K562 (cell line): Measurements from ENCODE around the gene ATP1A3. TPM values are rescaled to one million over a fixed set of nuclear protein-coding genes. Genes with fewer than 3 reads are reported as not detected.

Experiments
- C11orf30 ChIP-seq: fragments of 450-650 bp; IDR thresholded peaks from 2 replicates; pipeline ENCODE4 v1.6.1; 2016; ENCODE audit warnings: low read depth, mild to moderate bottlenecking
- CHD1 ChIP-seq: fragments of 200-600 bp; sonication (generic); IDR thresholded peaks from one replicate; pipeline ENCODE4 v1.6.1; 2012; ENCODE audit warnings: mild to moderate bottlenecking, moderate library complexity, low read length, inconsistent platforms
- CTBP1 ChIP-seq: fragments of 450-650 bp; IDR thresholded peaks from 2 replicates; pipeline ENCODE4 v1.6.1; 2016; ENCODE audit warnings: borderline replicate concordance
- CXXC5 ChIP-seq: fragments of 250-450 bp; sonication (Bioruptor Pico); IDR thresholded peaks from 2 replicates; pipeline ENCODE4 v1.8.0; 2022; ENCODE audit warnings: inconsistent platforms, mild to moderate bottlenecking, moderate library complexity
- EGR1 ChIP-seq: fragments of 450-650 bp; conservative IDR thresholded peaks from 2 replicates; pipeline ENCODE4 v1.6.1; 2017; ENCODE audit warnings: mild to moderate bottlenecking
- EP300 ChIP-seq: IDR thresholded peaks from 2 replicates; pipeline ENCODE4 v1.6.1; 2012; ENCODE audit warnings: low read length, improper control_type of control experiment
- FUS ChIP-seq: fragments of 200-400 bp; formaldehyde crosslinking; optimal IDR thresholded peaks from 2 replicates; pipeline ENCODE3; 2017; ENCODE audit warnings: low read depth, low read length
- JUNB ChIP-seq: fragments of 450-650 bp; formaldehyde crosslinking; conservative IDR thresholded peaks from 2 replicates; pipeline ENCODE4 v1.4.0; 2020; ENCODE audit warnings: mild to moderate bottlenecking
- MED1 ChIP-seq: sonication (generic); formaldehyde crosslinking; IDR thresholded peaks from 2 replicates; pipeline ENCODE4 v1.8.1; 2023; ENCODE audit warnings: missing genetic modification reagents, borderline replicate concordance
- POLR2H ChIP-seq: IDR thresholded peaks from 2 replicates; pipeline ENCODE4 v1.6.1; 2016; ENCODE audit warnings: missing genetic modification characterization, low read depth, mild to moderate bottlenecking, control low read depth, missing compliant biosample characterization, moderate library complexity
- RB1 ChIP-seq: fragments of 450-650 bp; IDR thresholded peaks from 2 replicates; pipeline ENCODE4 v1.6.1; 2017; ENCODE audit warnings: low read depth, mild to moderate bottlenecking
- RFX7 ChIP-seq: fragments of 250-450 bp; sonication (Bioruptor Pico); IDR thresholded peaks from 2 replicates; pipeline ENCODE4 v1.5.1; 2021; ENCODE audit warnings: mild to moderate bottlenecking
- STAT5A ChIP-seq: IDR thresholded peaks from 2 replicates; pipeline ENCODE4 v1.6.1; 2012; ENCODE audit warnings: low read length, inconsistent platforms, borderline replicate concordance
- TAF15 ChIP-seq: fragments of 200-400 bp; formaldehyde crosslinking; IDR thresholded peaks from 2 replicates; pipeline ENCODE4 v1.6.1; 2017; ENCODE audit warnings: mild to moderate bottlenecking, low read depth, low read length, moderate library complexity
- ZNF124 ChIP-seq: sonication (generic); formaldehyde crosslinking; IDR thresholded peaks from 2 replicates; pipeline ENCODE4 v1.8.1; 2022; ENCODE audit warnings: missing genetic modification reagents
- ZNF253 ChIP-seq: fragments of 250-450 bp; sonication (Bioruptor Pico); conservative IDR thresholded peaks from 2 replicates; pipeline ENCODE4 v1.6.1; 2021; ENCODE audit warnings: mild to moderate bottlenecking
- polyA plus RNA-seq, 8 experiments: library from polyadenylated mRNA; depleted of rRNA in 4 of 8; stranded (reverse) in 5 of 8; unstranded in 3 of 8; fragments of >200 nt; fragmentation: Nextera tagmentation in 2 of 8; fragmentation: Illumina TruSeq in 1 of 8; extraction: Ambion mirVana in 2 of 8; extraction: Trizol in 1 of 8; gene quantifications; 2 replicates each; pipeline versions ENCODE4 v1.2.1 to v1.2.3, GENCODE V29; 2011 to 2014; ENCODE audit warnings: inconsistent platforms in 1 of 8, missing spikeins in 1 of 8
- total RNA-seq, 7 experiments: library from RNA; depleted of rRNA in 6 of 7; stranded (reverse); fragments of >200 nt in 6 of 7; fragmentation: Illumina TruSeq in 2 of 7; extraction: Trizol in 2 of 7; gene quantifications; 2 replicates each; pipeline versions ENCODE4 v1.2.1 to v1.2.3, GENCODE V29; 2011 to 2021; ENCODE audit warnings: low replicate concordance in 1 of 7
- TF ChIP-seq, protein P1 (sequence below), 2 experiments: IDR thresholded peaks; 2 replicates each; pipeline ENCODE4 v1.6.1; 2011; ENCODE audit warnings: borderline replicate concordance in 1 of 2, control low read depth in 1 of 2, low read depth in 1 of 2, low read length in 1 of 2, mild to moderate bottlenecking in 1 of 2, mixed read lengths in 1 of 2, moderate library complexity in 1 of 2; ENCODE audit not compliant: insufficient read depth in 1 of 2, insufficient read length in 1 of 2, poor library complexity in 1 of 2, severe bottlenecking in 1 of 2; ENCODE audit errors: extremely low read depth in 1 of 2
- TF ChIP-seq, protein P2 (sequence below): fragments of 250-450 bp; sonication (Bioruptor Pico); IDR thresholded peaks from 2 replicates; pipeline ENCODE4 v1.6.1; 2021; ENCODE audit warnings: mild to moderate bottlenecking
- TF ChIP-seq, protein P3 (sequence below): fragments of 250-450 bp; sonication (Bioruptor Pico); IDR thresholded peaks from 2 replicates; pipeline ENCODE4 v1.8.0; 2021; ENCODE audit warnings: moderate library complexity, mild to moderate bottlenecking, inconsistent platforms
- TF ChIP-seq, protein P4 (sequence below): fragments of 450-650 bp; formaldehyde crosslinking; IDR thresholded peaks from 2 replicates; pipeline ENCODE4 v1.4.0; 2020; ENCODE audit warnings: mild to moderate bottlenecking, moderate library complexity
- TF ChIP-seq, protein P5 (sequence below): fragments of 200-400 bp; formaldehyde crosslinking; IDR thresholded peaks from 2 replicates; pipeline ENCODE4 v1.6.1; 2017; ENCODE audit warnings: mild to moderate bottlenecking, low read depth, low read length, moderate library complexity
- TF ChIP-seq, protein P6 (sequence below): sonication (generic); formaldehyde crosslinking; IDR thresholded peaks from 2 replicates; pipeline ENCODE4 v1.8.0; 2022; ENCODE audit warnings: missing genetic modification reagents, mild to moderate bottlenecking, borderline replicate concordance

ATP1A3 gene
- total and polyA plus RNA-seq, 9 of the 15 experiments (the other 6 are each of a cell fraction or from before 2014, with no cell fraction given): 0.03 to 1.0 (median 0.17) TPM; not detected in 3

DNA sequence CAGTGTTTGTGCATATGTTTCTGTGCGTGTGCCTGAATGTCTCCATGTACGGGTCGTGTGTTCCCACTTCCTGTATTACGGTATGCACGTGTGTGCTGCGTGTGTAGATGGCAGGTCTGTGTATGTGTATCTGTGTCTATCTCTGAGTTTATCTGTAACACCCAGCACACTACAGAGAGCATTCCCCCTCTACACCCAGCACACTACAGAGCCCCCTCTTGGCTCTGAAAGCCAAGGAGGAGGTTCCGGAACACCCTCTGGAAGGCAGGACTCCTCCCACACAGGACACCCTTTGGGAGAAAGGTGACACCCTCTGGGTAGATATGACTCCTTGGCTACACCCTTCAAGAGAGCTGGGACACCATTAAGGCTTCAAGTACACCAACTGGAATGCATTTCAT, 63.7 kb downstream of the ATP1A3 start (continued):
- TF ChIP-seq, protein P1, sequence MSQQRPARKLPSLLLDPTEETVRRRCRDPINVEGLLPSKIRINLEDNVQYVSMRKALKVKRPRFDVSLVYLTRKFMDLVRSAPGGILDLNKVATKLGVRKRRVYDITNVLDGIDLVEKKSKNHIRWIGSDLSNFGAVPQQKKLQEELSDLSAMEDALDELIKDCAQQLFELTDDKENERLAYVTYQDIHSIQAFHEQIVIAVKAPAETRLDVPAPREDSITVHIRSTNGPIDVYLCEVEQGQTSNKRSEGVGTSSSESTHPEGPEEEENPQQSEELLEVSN (IDR thresholded peaks at IDR 0.05; ENCODE audit: borderline replicate concordance in 1 of 2, extremely low read depth in 1 of 2, insufficient read depth in 1 of 2, insufficient read length in 1 of 2, low read depth in 1 of 2, low read length in 1 of 2, poor library complexity in 1 of 2, severe bottlenecking in 1 of 2): peak in 1 of 2 experiments; percentile 19
- TF ChIP-seq CHD1: no peak
- no peak for TF ChIP-seq CXXC5 (CRISPR knock-in tag)
- TF ChIP-seq, protein P2, sequence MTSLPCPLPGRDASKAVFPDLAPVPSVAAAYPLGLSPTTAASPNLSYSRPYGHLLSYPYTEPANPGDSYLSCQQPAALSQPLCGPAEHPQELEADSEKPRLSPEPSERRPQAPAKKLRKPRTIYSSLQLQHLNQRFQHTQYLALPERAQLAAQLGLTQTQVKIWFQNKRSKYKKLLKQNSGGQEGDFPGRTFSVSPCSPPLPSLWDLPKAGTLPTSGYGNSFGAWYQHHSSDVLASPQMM (CRISPR knock-in tag): no peak
- peak; percentile 37; the same call in 1 of the 2 replicates for TF ChIP-seq CTBP1
- TF ChIP-seq, protein P3, sequence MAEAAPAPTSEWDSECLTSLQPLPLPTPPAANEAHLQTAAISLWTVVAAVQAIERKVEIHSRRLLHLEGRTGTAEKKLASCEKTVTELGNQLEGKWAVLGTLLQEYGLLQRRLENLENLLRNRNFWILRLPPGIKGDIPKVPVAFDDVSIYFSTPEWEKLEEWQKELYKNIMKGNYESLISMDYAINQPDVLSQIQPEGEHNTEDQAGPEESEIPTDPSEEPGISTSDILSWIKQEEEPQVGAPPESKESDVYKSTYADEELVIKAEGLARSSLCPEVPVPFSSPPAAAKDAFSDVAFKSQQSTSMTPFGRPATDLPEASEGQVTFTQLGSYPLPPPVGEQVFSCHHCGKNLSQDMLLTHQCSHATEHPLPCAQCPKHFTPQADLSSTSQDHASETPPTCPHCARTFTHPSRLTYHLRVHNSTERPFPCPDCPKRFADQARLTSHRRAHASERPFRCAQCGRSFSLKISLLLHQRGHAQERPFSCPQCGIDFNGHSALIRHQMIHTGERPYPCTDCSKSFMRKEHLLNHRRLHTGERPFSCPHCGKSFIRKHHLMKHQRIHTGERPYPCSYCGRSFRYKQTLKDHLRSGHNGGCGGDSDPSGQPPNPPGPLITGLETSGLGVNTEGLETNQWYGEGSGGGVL (CRISPR knock-in tag): no peak
- no peak for TF ChIP-seq TAF15
- TF ChIP-seq, protein P4, sequence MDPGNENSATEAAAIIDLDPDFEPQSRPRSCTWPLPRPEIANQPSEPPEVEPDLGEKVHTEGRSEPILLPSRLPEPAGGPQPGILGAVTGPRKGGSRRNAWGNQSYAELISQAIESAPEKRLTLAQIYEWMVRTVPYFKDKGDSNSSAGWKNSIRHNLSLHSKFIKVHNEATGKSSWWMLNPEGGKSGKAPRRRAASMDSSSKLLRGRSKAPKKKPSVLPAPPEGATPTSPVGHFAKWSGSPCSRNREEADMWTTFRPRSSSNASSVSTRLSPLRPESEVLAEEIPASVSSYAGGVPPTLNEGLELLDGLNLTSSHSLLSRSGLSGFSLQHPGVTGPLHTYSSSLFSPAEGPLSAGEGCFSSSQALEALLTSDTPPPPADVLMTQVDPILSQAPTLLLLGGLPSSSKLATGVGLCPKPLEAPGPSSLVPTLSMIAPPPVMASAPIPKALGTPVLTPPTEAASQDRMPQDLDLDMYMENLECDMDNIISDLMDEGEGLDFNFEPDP (CRISPR knock-in tag): no peak
- TF ChIP-seq ZNF124: no peak
- TF ChIP-seq ZNF253 (CRISPR knock-in tag): no peak
- no peak; the same call in 1 of the 2 replicates for TF ChIP-seq RB1
- no peak for TF ChIP-seq POLR2H (tag)
- TF ChIP-seq EP300: no peak
- TF ChIP-seq MED1 (CRISPR knock-in tag): no peak
- no peak for TF ChIP-seq EGR1
- TF ChIP-seq RFX7 (CRISPR knock-in tag): no peak
- TF ChIP-seq FUS: no peak
- TF ChIP-seq, protein P5, sequence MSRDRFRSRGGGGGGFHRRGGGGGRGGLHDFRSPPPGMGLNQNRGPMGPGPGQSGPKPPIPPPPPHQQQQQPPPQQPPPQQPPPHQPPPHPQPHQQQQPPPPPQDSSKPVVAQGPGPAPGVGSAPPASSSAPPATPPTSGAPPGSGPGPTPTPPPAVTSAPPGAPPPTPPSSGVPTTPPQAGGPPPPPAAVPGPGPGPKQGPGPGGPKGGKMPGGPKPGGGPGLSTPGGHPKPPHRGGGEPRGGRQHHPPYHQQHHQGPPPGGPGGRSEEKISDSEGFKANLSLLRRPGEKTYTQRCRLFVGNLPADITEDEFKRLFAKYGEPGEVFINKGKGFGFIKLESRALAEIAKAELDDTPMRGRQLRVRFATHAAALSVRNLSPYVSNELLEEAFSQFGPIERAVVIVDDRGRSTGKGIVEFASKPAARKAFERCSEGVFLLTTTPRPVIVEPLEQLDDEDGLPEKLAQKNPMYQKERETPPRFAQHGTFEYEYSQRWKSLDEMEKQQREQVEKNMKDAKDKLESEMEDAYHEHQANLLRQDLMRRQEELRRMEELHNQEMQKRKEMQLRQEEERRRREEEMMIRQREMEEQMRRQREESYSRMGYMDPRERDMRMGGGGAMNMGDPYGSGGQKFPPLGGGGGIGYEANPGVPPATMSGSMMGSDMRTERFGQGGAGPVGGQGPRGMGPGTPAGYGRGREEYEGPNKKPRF: no peak
- no peak for TF ChIP-seq STAT5A
- no peak for TF ChIP-seq C11orf30
- TF ChIP-seq JUNB: no peak
- TF ChIP-seq, protein P6, sequence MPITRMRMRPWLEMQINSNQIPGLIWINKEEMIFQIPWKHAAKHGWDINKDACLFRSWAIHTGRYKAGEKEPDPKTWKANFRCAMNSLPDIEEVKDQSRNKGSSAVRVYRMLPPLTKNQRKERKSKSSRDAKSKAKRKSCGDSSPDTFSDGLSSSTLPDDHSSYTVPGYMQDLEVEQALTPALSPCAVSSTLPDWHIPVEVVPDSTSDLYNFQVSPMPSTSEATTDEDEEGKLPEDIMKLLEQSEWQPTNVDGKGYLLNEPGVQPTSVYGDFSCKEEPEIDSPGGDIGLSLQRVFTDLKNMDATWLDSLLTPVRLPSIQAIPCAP (CRISPR knock-in tag): no peak
